GF-D8 (cell line): ENCODE measurements around the gene PRDM10.
"Not testable (repeated sequence)": the region's sequence is repeated elsewhere in the genome, so short reads cannot be mapped to it uniquely, and the experiment has no call there.

Experiments
- DNase-seq: peaks from one replicate; lab custom pipeline; 2025; lab: John Stamatoyannopoulos, UW

Gene PRDM10

GRCh38 chr11:130002352-130002845, at the start of gene PRDM10:
Gene PRDM10, minus strand, starts transcription at chr11:130002835. Its CDS starts 41,871 bp downstream, at chr11:129960964.
- peak; percentile 98 for DNase-seq

- peak; percentile 96 for DNase-seq
Measured at GRCh38 chr11:130051082-130051481, 48.4 kb upstream of the PRDM10 start.

- no peak for DNase-seq
Measured at GRCh38 chr11:130050257-130050656, 47.6 kb upstream of the PRDM10 start.

GRCh38 chr11:130049328-130049771, 46.7 kb upstream of the PRDM10 start:
- peak; percentile 68 for DNase-seq

- DNase-seq: no peak
Measured at GRCh38 chr11:130047141-130047540, 44.5 kb upstream of the PRDM10 start.

- no peak for DNase-seq
Measured at GRCh38 chr11:130043575-130043974, 40.9 kb upstream of the PRDM10 start.

GRCh38 chr11:130042093-130042591, 39.5 kb upstream of the PRDM10 start:
- DNase-seq: no peak

GRCh38 chr11:130040281-130040940, 37.8 kb upstream of the PRDM10 start:
- no peak for DNase-seq

GRCh38 chr11:130037881-130038585, 35.4 kb upstream of the PRDM10 start:
- no peak for DNase-seq

- no peak for DNase-seq
Measured at GRCh38 chr11:130037058-130037457, 34.4 kb upstream of the PRDM10 start.

- DNase-seq: no peak
Measured at GRCh38 chr11:130034236-130034635, 31.6 kb upstream of the PRDM10 start.

GRCh38 chr11:130032931-130033330, 30.3 kb upstream of the PRDM10 start:
- DNase-seq: no peak

- DNase-seq: no peak
Measured at GRCh38 chr11:130031945-130032344, 29.3 kb upstream of the PRDM10 start.

GRCh38 chr11:130031056-130031455, 28.4 kb upstream of the PRDM10 start:
- no peak for DNase-seq

- no peak for DNase-seq
Measured at GRCh38 chr11:130029137-130029536, 26.5 kb upstream of the PRDM10 start.

- no peak for DNase-seq
Measured at GRCh38 chr11:130025371-130025770, 22.7 kb upstream of the PRDM10 start.

GRCh38 chr11:130024361-130024760, 21.7 kb upstream of the PRDM10 start:
- no peak for DNase-seq

- no peak for DNase-seq
Measured at GRCh38 chr11:130023204-130023603, 20.6 kb upstream of the PRDM10 start.

- DNase-seq: no peak
Measured at GRCh38 chr11:130022799-130023198, 20.2 kb upstream of the PRDM10 start.

- DNase-seq: not testable (repeated sequence)
Measured at GRCh38 chr11:130021606-130022005, 19.0 kb upstream of the PRDM10 start.

GRCh38 chr11:130020323-130020722, 17.7 kb upstream of the PRDM10 start:
- DNase-seq: no peak

GRCh38 chr11:130015846-130016245, 13.2 kb upstream of the PRDM10 start:
- DNase-seq: not testable (repeated sequence)

GRCh38 chr11:130008326-130008725, 5.7 kb upstream of the PRDM10 start:
- DNase-seq: no peak
